Thyroid gland (tissue), 4 donors: Measurements from ENCODE around the gene RPL3. TPM values are rescaled to one million over a fixed set of nuclear protein-coding genes. Genes with fewer than 3 reads are reported as not detected.
"Not testable (repeated sequence)": the region's sequence is repeated elsewhere in the genome, so short reads cannot be mapped to it uniquely, and the experiment has no call there.

Experiments used
- DNase-seq, 2 donors: peaks; one replicate each; pipeline ENCODE4 v3.0.0-alpha.2; 2019
- H3K27ac ChIP-seq, 3 donors: fragments of 200-600 bp; sonication (generic); 1 replicate in 2 of 3; 2 replicates in 1 of 3; pipeline ENCODE4 v1.5.1; 2016 to 2019; ENCODE audit warnings: mild to moderate bottlenecking in 1 of 3, moderate library complexity in 1 of 3
- H3K27me3 ChIP-seq: fragments of 200-600 bp; sonication (generic); one replicate; pipeline ENCODE4 v1.5.1; 2019
- H3K36me3 ChIP-seq, 2 donors: fragments of 200-600 bp; sonication (generic); one replicate each; pipeline ENCODE4 v1.5.1; 2016 to 2019
- H3K4me1 ChIP-seq, 2 donors: fragments of 200-600 bp; sonication (generic); one replicate each; pipeline ENCODE4 v1.5.1; 2017 to 2019
- H3K4me3 ChIP-seq, 3 donors: fragments of 200-600 bp; sonication (generic); replicated peaks in 1 of 3; 1 replicate in 2 of 3; 2 replicates in 1 of 3; pipeline ENCODE4 v1.5.1; 2016; ENCODE audit warnings: mild to moderate bottlenecking in 1 of 3
- H3K9me3 ChIP-seq: fragments of 200-600 bp; sonication (generic); one replicate; pipeline ENCODE4 v1.5.1; 2017
- CTCF ChIP-seq, 6 experiments: fragments of 200-600 bp in 3 of 6; fragments of 450-650 bp in 3 of 6; sonication (generic) in 3 of 6; IDR thresholded peaks; one replicate each; pipeline ENCODE4 v1.5.1; 2016 to 2019; ENCODE audit warnings: antibody characterized with exemption in 6 of 6, mild to moderate bottlenecking in 2 of 6, inconsistent platforms in 1 of 6, moderate library complexity in 1 of 6
- POLR2A ChIP-seq, 2 donors: fragments of 450-650 bp; IDR thresholded peaks; one replicate each; pipeline ENCODE4 v1.6.1; 2017; ENCODE audit warnings: antibody characterized with exemption in 2 of 2, mild to moderate bottlenecking in 2 of 2, moderate library complexity in 1 of 2
- WGBS, 2 donors: methylation state at CpG; one replicate each; pipeline ENCODE4 v1.1.5; 2017; 5-methylcytosine and 5-hydroxymethylcytosine counted together
- intact Hi-C: fragments of 100-400 bp; cut with DNase I; formaldehyde crosslinking; loops from one replicate; pipeline ENCODE4 v1.15.1; 2023
- total RNA-seq, 4 donors: library from RNA; depleted of rRNA; stranded (reverse); fragments of >200 nt; gene quantifications; one replicate each; pipeline ENCODE4 v1.2.3, GENCODE V29; 2016

The RPL3 gene
- total RNA-seq, 4 donors from 2014 or later = 1,451 to 2,031 (median 1,880) TPM

- TF ChIP-seq POLR2A (IDR thresholded peaks at IDR 0.05) = no peak
- no peak for TF ChIP-seq CTCF (IDR thresholded peaks at IDR 0.05)
- 75 to 88% methylated on average over 5 of the region's 5 CpGs for WGBS, 2 donors
- intact Hi-C loops = no loop called here
- no peaks in the 10 kb centered on the region for H3K27me3 ChIP-seq
- H3K4me3 ChIP-seq = no peak overlapping the region
- H3K27ac ChIP-seq = no peak overlapping the region
- H3K36me3 ChIP-seq = no peaks in the 10 kb centered on the region
- no peaks in the 10 kb centered on the region for H3K4me1 ChIP-seq
- H3K9me3 ChIP-seq = no peaks in the 10 kb centered on the region
- no peak for DNase-seq
Observed at GRCh38 chr22:39336411-39336810, 17.0 kb upstream of the RPL3 start.

GRCh38 chr22:39332441-39333064 is 13.1 kb upstream of the RPL3 start:
- DNase-seq = no peak
- Histone ChIP-seq H3K4me1 (no peaks in the 10 kb centered on the region), H3K9me3 (no peaks in the 10 kb centered on the region), H3K27me3 (no peaks in the 10 kb centered on the region), H3K27ac (no peak overlapping the region), H3K36me3 (no peaks in the 10 kb centered on the region), H3K4me3 (no peak overlapping the region)
- intact Hi-C loops = no loop called here
- TF ChIP-seq POLR2A (IDR thresholded peaks at IDR 0.05) (no peak), CTCF (IDR thresholded peaks at IDR 0.05) (no peak)
- 71 to 73% methylated on average over 5 of the region's 5 CpGs for WGBS, 2 donors

- H3K36me3 ChIP-seq, H3K4me1 ChIP-seq, DNase-seq, H3K9me3 ChIP-seq, H3K27ac ChIP-seq, intact Hi-C loops, H3K4me3 ChIP-seq, H3K27me3 ChIP-seq: not testable (repeated sequence)
- WGBS, 2 donors = 97 to 100% methylated on average over 1 of the region's 1 CpG
Observed at GRCh38 chr22:39330553-39330952, 11.1 kb upstream of the RPL3 start.

GRCh38 chr22:39327995-39328754 is 8.8 kb upstream of the RPL3 start:
- WGBS, 2 donors = 87 to 95% methylated on average over 9 to 13 of the region's 18 CpGs
- no peak for DNase-seq
- TF ChIP-seq CTCF (IDR thresholded peaks at IDR 0.05) (no peak), POLR2A (IDR thresholded peaks at IDR 0.05) (no peak)

GRCh38 chr22:39325392-39325932 is 6.0 kb upstream of the RPL3 start:
- Histone ChIP-seq H3K36me3 (no peaks in the 10 kb centered on the region), H3K4me1 (no peaks in the 10 kb centered on the region), H3K4me3 (no peak overlapping the region), H3K9me3 (no peaks in the 10 kb centered on the region), H3K27ac (no peak overlapping the region), H3K27me3 (no peaks in the 10 kb centered on the region)
- no peak for DNase-seq
- intact Hi-C loops = no loop called here
- 70 to 80% methylated on average over 2 of the region's 2 CpGs for WGBS, 2 donors
- TF ChIP-seq CTCF (IDR thresholded peaks at IDR 0.05) (no peak), POLR2A (IDR thresholded peaks at IDR 0.05) (no peak)

More at GRCh38 chr22:39327995-39328754, 8.8 kb upstream of the RPL3 start:
- Histone ChIP-seq H3K9me3 (no peaks in the 10 kb centered on the region), H3K4me1 (no peaks in the 10 kb centered on the region), H3K4me3 (no peak overlapping the region), H3K27ac (no peak overlapping the region), H3K36me3 (no peaks in the 10 kb centered on the region), H3K27me3 (no peaks in the 10 kb centered on the region)
- intact Hi-C loops = no loop called here

GRCh38 chr22:39320616-39321029 is 1.2 kb upstream of the RPL3 start:
- Histone ChIP-seq H3K36me3 (peaks cover 23 to 27% of the 10 kb centered on the region in 2 donors), H3K4me1 (peaks cover 20 to 29% of the 10 kb centered on the region in 2 donors), H3K27ac (peak overlapping the region in 2 of 3 donors; percentile 96 to 97), H3K4me3 (peak overlapping the region in 1 of 3 donors; percentile 71)
- H3K27me3 ChIP-seq, intact Hi-C loops, H3K9me3 ChIP-seq, DNase-seq: not testable (repeated sequence)
- 91 to 92% methylated on average over 24 of the region's 24 CpGs for WGBS, 2 donors
